Lung (tissue), 12 donors: Measurements from ENCODE around the gene MT1X. TPM values are rescaled to one million over a fixed set of nuclear protein-coding genes. Genes with fewer than 3 reads are reported as not detected.
A peak's percentile ranks its signal among the peaks of the same experiment; 100 is the strongest.

Experiments used
- ATAC-seq: fragments of 200-7000 bp; cut with Tn5 transposase; one replicate; pipeline ENCODE4 v1.9.1; 2020; ENCODE audit warnings: moderate number of reproducible peaks; ENCODE audit not compliant: insufficient read depth, low FRiP score
- DNase-seq, 3 donors: peaks; one replicate each; pipeline ENCODE4 v3.0.0-alpha.2; 2013 to 2017
- H3K27ac ChIP-seq, 2 donors: one replicate each; pipeline ENCODE4 v1.5.1; 2013; ENCODE audit warnings: mild to moderate bottlenecking in 2 of 2, moderate library complexity in 2 of 2, control low read depth in 1 of 2, inconsistent platforms in 1 of 2, low read depth in 1 of 2, low read length in 1 of 2
- H3K27me3 ChIP-seq, 3 donors: one replicate each; pipeline ENCODE4 v1.5.1; 2013; ENCODE audit warnings: low read length in 2 of 3; ENCODE audit not compliant: control insufficient read depth in 3 of 3, insufficient read depth in 3 of 3
- H3K36me3 ChIP-seq, 4 donors: one replicate each; pipeline ENCODE4 v1.5.1; 2013; ENCODE audit warnings: low read length in 4 of 4, mild to moderate bottlenecking in 1 of 4, moderate library complexity in 1 of 4; ENCODE audit not compliant: control insufficient read depth in 4 of 4, insufficient read depth in 4 of 4
- H3K4me1 ChIP-seq, 5 donors: one replicate each; pipeline ENCODE4 v1.5.1; 2013; ENCODE audit warnings: low read length in 5 of 5, mild to moderate bottlenecking in 2 of 5, moderate library complexity in 1 of 5; ENCODE audit not compliant: control insufficient read depth in 5 of 5, insufficient read depth in 5 of 5
- H3K4me3 ChIP-seq: one replicate; pipeline ENCODE4 v1.5.1; 2013; ENCODE audit warnings: mild to moderate bottlenecking, control low read depth, moderate library complexity
- H3K9ac ChIP-seq, 2 donors: one replicate each; pipeline ENCODE4 v1.5.1; 2013; ENCODE audit warnings: low read length in 2 of 2, control low read depth in 1 of 2; ENCODE audit not compliant: insufficient read depth in 1 of 2
- H3K9me3 ChIP-seq, 4 donors: one replicate each; pipeline ENCODE4 v1.5.1; 2013; ENCODE audit warnings: low read length in 3 of 4, mild to moderate bottlenecking in 1 of 4, moderate library complexity in 1 of 4; ENCODE audit not compliant: control insufficient read depth in 4 of 4, insufficient read depth in 3 of 4
- CTCF ChIP-seq: IDR thresholded peaks from 2 replicates; pipeline ENCODE4 v1.5.1; 2012; ENCODE audit warnings: mild to moderate bottlenecking; ENCODE audit errors: control extremely low read depth, extremely low read depth
- WGBS, 2 donors: extraction: QIAGEN DNeasy Blood & Tissue Kit; methylation state at CpG; one replicate each; pipeline ENCODE4 v1.1.7; 2013; 5-methylcytosine and 5-hydroxymethylcytosine counted together
- polyA plus RNA-seq, 2 donors: library from polyadenylated mRNA; stranded (reverse); fragments of 200-250 nt; gene quantifications; one replicate each; pipeline ENCODE4 v1.2.1, GENCODE V29; 2013
- total RNA-seq, 2 donors: library from RNA; depleted of rRNA in 1 of 2; stranded (reverse); fragments of >200 nt in 1 of 2; gene quantifications; one replicate each; pipeline ENCODE4 v1.2.1, GENCODE V29; 2014 to 2021
- donor health status: control.
- donor health status: control.
- donor health status: Bipolar disorder and iron deficiency.
- donor health status: healthy.
- donor health status: DM: yes; HTN: yes; CAD: no.

MT1X gene
- total and polyA plus RNA-seq, 4 donors, result 39.3 to 989 (median 306) TPM

GRCh38 chr16:56728980-56729734 is 46.9 kb downstream of the MT1X start:
- Histone ChIP-seq H3K27ac (peak overlapping the region; percentile 83 to 84), H3K27me3 (no peaks in the 10 kb centered on the region), H3K9ac (peak overlapping the region; percentile 66 to 96), H3K4me3 (peak overlapping the region; percentile 50), H3K36me3 (no peaks in the 10 kb centered on the region), H3K9me3 (no peaks in the 10 kb centered on the region), H3K4me1 (peaks cover 0 to 19% (median 7%) of the 10 kb centered on the region in 5 donors)
- no peak for TF ChIP-seq CTCF
- WGBS, 2 donors, result 45 to 46% methylated on average over 8 of the region's 8 CpGs
- ATAC-seq (peak; percentile 10), DNase-seq (no peak)

GRCh38 chr16:56729735-56730662 is 47.7 kb downstream of the MT1X start, which contains the start of gene NUP93:
Gene NUP93 (plus strand): TSS chr16:56730129. CDS start chr16:56748248, 18,119 bp downstream.
- H3K36me3 ChIP-seq, result no peaks in the 10 kb centered on the region
- 0 to 1% methylated on average over 65 to 70 of the region's 70 CpGs for WGBS, 2 donors
- H3K4me3 ChIP-seq, result peak within 1 kb of the TSS; percentile 70
- peaks cover 0 to 19% (median 9%) of the 10 kb centered on the region in 5 donors for H3K4me1 ChIP-seq
- H3K9ac ChIP-seq, result peak within 1 kb of the TSS; percentile 66 to 96
- H3K27me3 ChIP-seq, result no peaks in the 10 kb centered on the region
- peak; percentile 99 for ATAC-seq
- TF ChIP-seq CTCF, result no peak
- H3K9me3 ChIP-seq, result no peaks in the 10 kb centered on the region
- DNase-seq, result peak; percentile 95 to 96 (median 95)
- H3K27ac ChIP-seq, result peak within 1 kb of the TSS; percentile 83 to 84

- Histone ChIP-seq H3K9me3 (no peaks in the 10 kb centered on the region), H3K9ac (no peak overlapping the region), H3K27me3 (no peaks in the 10 kb centered on the region), H3K4me1 (peaks cover 0 to 19% (median 9%) of the 10 kb centered on the region in 5 donors), H3K36me3 (no peaks in the 10 kb centered on the region), H3K27ac (no peak overlapping the region), H3K4me3 (no peak overlapping the region)
- DNase-seq (no peak), ATAC-seq (no peak)
- WGBS, 2 donors, result 93 to 94% methylated on average over 2 of the region's 2 CpGs
- TF ChIP-seq CTCF, result no peak
Measured at GRCh38 chr16:56732366-56732765, 50.1 kb downstream of the MT1X start.
